HepG2 (cell line): ENCODE measurements around the gene NOL4L. TPM values are rescaled to one million over a fixed set of nuclear protein-coding genes. Genes with fewer than 3 reads are reported as not detected.

ENCODE experiments used
- GABPB1 ChIP-seq: IDR thresholded peaks from 2 replicates; pipeline ENCODE4 v1.6.1; 2016; ENCODE audit warnings: mild to moderate bottlenecking, missing genetic modification reagents, moderate library complexity, missing compliant biosample characterization
- GPN1 ChIP-seq: sonication (generic); formaldehyde crosslinking; IDR thresholded peaks from 2 replicates; pipeline ENCODE4 v1.5.1; 2020; ENCODE audit warnings: missing genetic modification reagents, borderline replicate concordance
- HNRNPK ChIP-seq: fragments of 200-400 bp; formaldehyde crosslinking; IDR thresholded peaks from 2 replicates; pipeline ENCODE4 v1.6.1; 2018; ENCODE audit warnings: low read length, low read depth, moderate library complexity, mild to moderate bottlenecking; ENCODE audit not compliant: poor library complexity, severe bottlenecking
- HNRNPL ChIP-seq: fragments of 200-400 bp; formaldehyde crosslinking; IDR thresholded peaks from 2 replicates; pipeline ENCODE4 v1.6.1; 2017; ENCODE audit warnings: mild to moderate bottlenecking, low read depth, low read length
- IRF2 ChIP-seq: IDR thresholded peaks from 2 replicates; pipeline ENCODE4 v1.6.1; 2018; ENCODE audit warnings: missing genetic modification reagents, missing compliant biosample characterization
- IRX3 ChIP-seq: sonication (generic); formaldehyde crosslinking; IDR thresholded peaks from 2 replicates; pipeline ENCODE4 v1.8.1; 2023; ENCODE audit warnings: mild to moderate bottlenecking, low read depth, missing genetic modification reagents, borderline replicate concordance
- KLF11 ChIP-seq: IDR thresholded peaks from 2 replicates; pipeline ENCODE4 v1.6.1; 2016; ENCODE audit warnings: missing compliant biosample characterization
- KLF15 ChIP-seq: sonication (generic); formaldehyde crosslinking; IDR thresholded peaks from 2 replicates; pipeline ENCODE4 v1.8.1; 2023; ENCODE audit warnings: borderline replicate concordance, mild to moderate bottlenecking, inconsistent platforms, missing genetic modification reagents, mixed read lengths
- NCOR1 ChIP-seq: fragments of 200-600 bp; sonication (generic); IDR thresholded peaks from 2 replicates; pipeline ENCODE4 v1.7.0; 2017; ENCODE audit warnings: antibody characterized with exemption, low read length, borderline replicate concordance
- SSRP1 ChIP-seq: IDR thresholded peaks from 2 replicates; pipeline ENCODE4 v1.6.1; 2016; ENCODE audit warnings: control low read depth
- YY1 ChIP-seq: IDR thresholded peaks from 2 replicates; pipeline ENCODE4 v1.6.1; 2011; ENCODE audit warnings: low read length, low read depth, moderate library complexity, mild to moderate bottlenecking; ENCODE audit not compliant: insufficient read depth, insufficient replicate concordance
- ZMAT3 ChIP-seq: sonication (generic); formaldehyde crosslinking; conservative IDR thresholded peaks from 2 replicates; pipeline ENCODE4 v1.7.0; 2021; ENCODE audit warnings: missing genetic modification reagents
- ZNF547 ChIP-seq: sonication (generic); formaldehyde crosslinking; IDR thresholded peaks from 2 replicates; pipeline ENCODE4 v1.5.1; 2020; ENCODE audit warnings: mild to moderate bottlenecking, missing genetic modification reagents
- polyA plus RNA-seq, 8 experiments: library from polyadenylated mRNA; depleted of rRNA in 3 of 8; stranded (reverse) in 7 of 8; unstranded in 1 of 8; fragments of >200 nt; fragmentation: Illumina TruSeq in 4 of 8; extraction: Trizol in 4 of 8; gene quantifications; 2 replicates each; pipeline versions ENCODE4 v1.2.1 to v1.2.3, GENCODE V29; 2011 to 2016; ENCODE audit warnings: low read depth in 4 of 8, missing spikeins in 1 of 8, mixed read lengths in 1 of 8; ENCODE audit not compliant: insufficient read depth in 1 of 8
- total RNA-seq, 5 experiments: library from RNA; depleted of rRNA; stranded (reverse); fragments of >200 nt; fragmentation: Illumina TruSeq; extraction: Trizol; gene quantifications; 2 replicates each; pipeline ENCODE4 v1.2.3, GENCODE V29; 2016; ENCODE audit warnings: low read depth in 1 of 5
- TF ChIP-seq, protein P1 (sequence below): sonication (generic); formaldehyde crosslinking; IDR thresholded peaks from 2 replicates; pipeline ENCODE4 v1.5.1; 2020; ENCODE audit warnings: missing genetic modification reagents, mild to moderate bottlenecking, borderline replicate concordance
- TF ChIP-seq, protein P2 (sequence below): IDR thresholded peaks from 2 replicates; pipeline ENCODE4 v1.6.1; 2016; ENCODE audit warnings: low read depth, missing genetic modification reagents, missing compliant biosample characterization
- TF ChIP-seq, protein P3 (sequence below): sonication (generic); formaldehyde crosslinking; IDR thresholded peaks from 2 replicates; pipeline ENCODE4 v1.5.0; 2020; ENCODE audit warnings: missing genetic modification reagents, mild to moderate bottlenecking, borderline replicate concordance
- TF ChIP-seq, protein P4 (sequence below): IDR thresholded peaks from 2 replicates; pipeline ENCODE4 v1.6.1; 2016

NOL4L gene
- total and polyA plus RNA-seq, 2 of the 13 experiments (the other 11 are each of a cell fraction or from before 2014, with no cell fraction given) = 16.6 to 35.4 TPM

DNA sequence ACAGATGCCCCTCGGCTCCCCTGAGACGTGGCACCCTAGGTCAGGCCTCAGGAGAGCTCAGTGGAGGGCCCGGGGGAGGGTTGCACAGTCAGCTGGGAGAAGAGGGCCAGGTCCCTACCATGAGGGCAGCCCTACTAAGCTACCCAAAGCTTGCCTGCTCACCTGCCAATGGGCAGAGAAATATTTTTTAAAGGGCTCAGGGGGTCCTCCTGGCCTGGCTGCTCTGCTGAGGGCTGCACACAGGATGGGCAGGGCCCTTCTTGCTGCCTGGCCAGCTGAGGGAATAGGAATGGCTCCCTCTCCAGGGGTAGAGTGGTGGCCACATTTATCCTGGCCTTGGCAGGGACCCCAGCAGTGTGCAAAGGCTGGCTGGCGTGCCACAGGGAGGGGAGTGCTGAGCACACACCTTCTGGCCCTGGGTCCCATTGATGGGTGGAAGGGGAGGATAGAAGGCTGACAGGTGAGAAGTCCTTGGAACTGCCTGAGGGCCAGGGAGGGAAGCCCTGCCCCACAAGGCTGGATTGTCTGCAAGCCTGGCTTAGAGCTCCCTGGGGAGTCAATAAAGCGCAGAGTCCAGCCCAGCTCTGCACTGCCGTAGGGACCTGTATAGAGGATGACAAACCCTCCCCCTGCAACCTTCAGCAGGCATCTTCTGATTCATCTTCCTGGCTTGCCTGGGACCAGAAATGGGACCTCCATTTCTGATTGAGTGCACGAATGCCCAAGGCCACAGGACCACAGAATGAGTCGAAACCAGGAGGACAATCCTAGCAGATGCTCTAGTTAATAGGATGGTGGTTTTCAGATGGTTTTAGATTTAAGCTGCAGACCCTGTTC lies 62.1 kb downstream of the NOL4L start (continued):
- TF ChIP-seq, protein P1, sequence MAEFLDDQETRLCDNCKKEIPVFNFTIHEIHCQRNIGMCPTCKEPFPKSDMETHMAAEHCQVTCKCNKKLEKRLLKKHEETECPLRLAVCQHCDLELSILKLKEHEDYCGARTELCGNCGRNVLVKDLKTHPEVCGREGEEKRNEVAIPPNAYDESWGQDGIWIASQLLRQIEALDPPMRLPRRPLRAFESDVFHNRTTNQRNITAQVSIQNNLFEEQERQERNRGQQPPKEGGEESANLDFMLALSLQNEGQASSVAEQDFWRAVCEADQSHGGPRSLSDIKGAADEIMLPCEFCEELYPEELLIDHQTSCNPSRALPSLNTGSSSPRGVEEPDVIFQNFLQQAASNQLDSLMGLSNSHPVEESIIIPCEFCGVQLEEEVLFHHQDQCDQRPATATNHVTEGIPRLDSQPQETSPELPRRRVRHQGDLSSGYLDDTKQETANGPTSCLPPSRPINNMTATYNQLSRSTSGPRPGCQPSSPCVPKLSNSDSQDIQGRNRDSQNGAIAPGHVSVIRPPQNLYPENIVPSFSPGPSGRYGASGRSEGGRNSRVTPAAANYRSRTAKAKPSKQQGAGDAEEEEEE (CRISPR knock-in tag) = peak; percentile 15; the same call in 1 of the 2 replicates
- TF ChIP-seq, protein P2, sequence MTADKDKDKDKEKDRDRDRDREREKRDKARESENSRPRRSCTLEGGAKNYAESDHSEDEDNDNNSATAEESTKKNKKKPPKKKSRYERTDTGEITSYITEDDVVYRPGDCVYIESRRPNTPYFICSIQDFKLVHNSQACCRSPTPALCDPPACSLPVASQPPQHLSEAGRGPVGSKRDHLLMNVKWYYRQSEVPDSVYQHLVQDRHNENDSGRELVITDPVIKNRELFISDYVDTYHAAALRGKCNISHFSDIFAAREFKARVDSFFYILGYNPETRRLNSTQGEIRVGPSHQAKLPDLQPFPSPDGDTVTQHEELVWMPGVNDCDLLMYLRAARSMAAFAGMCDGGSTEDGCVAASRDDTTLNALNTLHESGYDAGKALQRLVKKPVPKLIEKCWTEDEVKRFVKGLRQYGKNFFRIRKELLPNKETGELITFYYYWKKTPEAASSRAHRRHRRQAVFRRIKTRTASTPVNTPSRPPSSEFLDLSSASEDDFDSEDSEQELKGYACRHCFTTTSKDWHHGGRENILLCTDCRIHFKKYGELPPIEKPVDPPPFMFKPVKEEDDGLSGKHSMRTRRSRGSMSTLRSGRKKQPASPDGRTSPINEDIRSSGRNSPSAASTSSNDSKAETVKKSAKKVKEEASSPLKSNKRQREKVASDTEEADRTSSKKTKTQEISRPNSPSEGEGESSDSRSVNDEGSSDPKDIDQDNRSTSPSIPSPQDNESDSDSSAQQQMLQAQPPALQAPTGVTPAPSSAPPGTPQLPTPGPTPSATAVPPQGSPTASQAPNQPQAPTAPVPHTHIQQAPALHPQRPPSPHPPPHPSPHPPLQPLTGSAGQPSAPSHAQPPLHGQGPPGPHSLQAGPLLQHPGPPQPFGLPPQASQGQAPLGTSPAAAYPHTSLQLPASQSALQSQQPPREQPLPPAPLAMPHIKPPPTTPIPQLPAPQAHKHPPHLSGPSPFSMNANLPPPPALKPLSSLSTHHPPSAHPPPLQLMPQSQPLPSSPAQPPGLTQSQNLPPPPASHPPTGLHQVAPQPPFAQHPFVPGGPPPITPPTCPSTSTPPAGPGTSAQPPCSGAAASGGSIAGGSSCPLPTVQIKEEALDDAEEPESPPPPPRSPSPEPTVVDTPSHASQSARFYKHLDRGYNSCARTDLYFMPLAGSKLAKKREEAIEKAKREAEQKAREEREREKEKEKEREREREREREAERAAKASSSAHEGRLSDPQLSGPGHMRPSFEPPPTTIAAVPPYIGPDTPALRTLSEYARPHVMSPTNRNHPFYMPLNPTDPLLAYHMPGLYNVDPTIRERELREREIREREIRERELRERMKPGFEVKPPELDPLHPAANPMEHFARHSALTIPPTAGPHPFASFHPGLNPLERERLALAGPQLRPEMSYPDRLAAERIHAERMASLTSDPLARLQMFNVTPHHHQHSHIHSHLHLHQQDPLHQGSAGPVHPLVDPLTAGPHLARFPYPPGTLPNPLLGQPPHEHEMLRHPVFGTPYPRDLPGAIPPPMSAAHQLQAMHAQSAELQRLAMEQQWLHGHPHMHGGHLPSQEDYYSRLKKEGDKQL = 0 out of 2 replicates have a peak, but pooled peaks have one; percentile 70
- TF ChIP-seq SSRP1 (no peak), ZMAT3 (CRISPR knock-in tag) (peak; percentile 85; the same call in 1 of the 2 replicates), GPN1 (no peak), NCOR1 (peak; percentile 73; the same call in 1 of the 2 replicates), IRX3 (CRISPR knock-in tag) (peak; percentile 76; the same call in 1 of the 2 replicates), KLF15 (CRISPR knock-in tag) (no peak), KLF11 (peak; percentile 60; the same call in 1 of the 2 replicates), YY1 (peak; percentile 66), HNRNPK (no peak), HNRNPL (peak; percentile 78), IRF2 (CRISPR knock-in tag) (peak; percentile 84), GABPB1 (CRISPR knock-in tag) (peak; percentile 54), ZNF547 (CRISPR knock-in tag) (no peak; the same call in 1 of the 2 replicates)
- TF ChIP-seq, protein P3, sequence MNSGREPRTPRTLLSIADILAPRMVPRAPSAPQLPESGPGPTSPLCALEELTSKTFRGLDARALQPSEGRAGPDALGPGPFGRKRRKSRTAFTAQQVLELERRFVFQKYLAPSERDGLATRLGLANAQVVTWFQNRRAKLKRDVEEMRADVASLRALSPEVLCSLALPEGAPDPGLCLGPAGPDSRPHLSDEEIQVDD (CRISPR knock-in tag) = 0 out of 2 replicates have a peak, but pooled peaks have one; percentile 38
- TF ChIP-seq, protein P4, sequence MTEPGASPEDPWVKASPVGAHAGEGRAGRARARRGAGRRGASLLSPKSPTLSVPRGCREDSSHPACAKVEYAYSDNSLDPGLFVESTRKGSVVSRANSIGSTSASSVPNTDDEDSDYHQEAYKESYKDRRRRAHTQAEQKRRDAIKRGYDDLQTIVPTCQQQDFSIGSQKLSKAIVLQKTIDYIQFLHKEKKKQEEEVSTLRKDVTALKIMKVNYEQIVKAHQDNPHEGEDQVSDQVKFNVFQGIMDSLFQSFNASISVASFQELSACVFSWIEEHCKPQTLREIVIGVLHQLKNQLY (CRISPR knock-in tag) = peak; percentile 64; the same call in 1 of the 2 replicates
